HG03280 (cell line): ENCODE data around the gene PARD6B.
"Not testable (repeated sequence)": the region's sequence is repeated elsewhere in the genome, so short reads cannot be mapped to it uniquely, and the experiment has no call there.

Experiments used
- ATAC-seq: cut with Tn5 transposase; IDR thresholded peaks from one replicate; pipeline ENCODE4 v1.9.1; 2021; ENCODE audit warnings: mild to moderate bottlenecking, moderate library complexity; ENCODE audit not compliant: unreplicated experiment

Gene PARD6B

DNA sequence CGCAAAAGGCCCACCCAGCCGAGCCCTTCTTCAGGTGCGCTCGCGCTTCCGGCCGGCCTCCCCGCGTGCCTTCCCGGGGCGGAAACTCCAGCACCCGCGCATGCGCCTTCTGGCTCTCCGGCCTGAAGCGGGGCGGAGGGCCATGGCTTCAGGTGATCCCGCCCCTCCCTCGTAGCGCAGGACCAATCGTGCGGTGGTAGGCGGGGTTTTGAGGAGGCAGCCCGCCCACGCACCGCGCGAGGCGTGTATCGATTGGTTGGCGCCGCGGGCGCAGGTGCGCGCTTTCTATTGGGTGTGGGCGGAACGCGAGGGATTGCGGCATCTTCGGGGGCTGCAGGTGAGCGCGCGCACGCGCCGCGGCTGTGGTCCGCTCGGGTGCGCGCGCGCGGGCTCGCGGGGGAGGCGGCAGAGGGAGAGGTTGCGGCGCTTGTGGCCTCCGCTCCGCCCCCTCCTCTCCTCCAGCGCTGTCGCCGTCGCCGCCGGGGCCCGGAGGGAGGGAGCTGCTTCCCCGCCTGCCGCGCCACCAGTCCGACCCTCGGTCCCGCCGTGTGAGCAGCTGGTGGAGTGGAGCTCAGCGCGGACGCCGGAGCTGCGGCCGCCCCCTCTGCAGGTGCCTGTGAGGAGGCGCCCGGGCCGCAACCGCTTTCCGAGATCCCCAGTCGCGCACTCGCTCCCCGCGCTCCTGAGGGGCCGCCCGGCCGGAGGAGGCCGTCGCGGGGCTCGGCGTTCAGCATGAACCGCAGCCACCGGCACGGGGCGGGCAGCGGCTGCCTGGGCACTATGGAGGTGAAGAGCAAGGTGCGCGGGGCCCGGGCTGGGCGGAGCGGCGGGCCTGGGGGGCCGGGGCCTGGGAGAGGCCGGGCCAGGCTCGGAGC, at the start of gene PARD6B:
Gene PARD6B, plus strand, starts transcription at position 526 of the 875 bp plus-strand sequence. Its CDS starts 207 bp downstream, at position 733.
- ATAC-seq = peak; percentile 91

DNA sequence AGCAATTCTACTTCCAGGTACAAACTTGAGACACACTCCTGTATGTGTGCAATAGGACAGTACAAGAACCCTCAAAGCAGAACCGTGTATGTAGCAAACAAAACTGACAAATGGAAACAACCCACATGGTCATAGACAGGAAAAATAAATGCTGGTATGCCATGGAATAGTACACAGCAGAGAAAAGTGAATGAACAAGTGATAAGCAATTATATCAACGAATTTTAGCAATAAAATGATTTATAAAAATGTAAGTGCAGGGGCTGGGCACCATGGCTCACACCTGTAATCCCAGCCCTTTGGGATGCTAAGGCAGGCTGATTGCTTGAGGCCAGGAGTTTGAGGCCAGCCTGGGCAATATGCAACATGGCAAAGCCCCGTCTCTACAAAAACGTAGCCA, 49.3 kb upstream of the PARD6B start:
- ATAC-seq = no peak

GRCh38 chr20:50682947-50683530, 48.3 kb upstream of the PARD6B start:
- no peak for ATAC-seq

- ATAC-seq = no peak
Measured at GRCh38 chr20:50683570-50683969, 47.8 kb upstream of the PARD6B start.

DNA sequence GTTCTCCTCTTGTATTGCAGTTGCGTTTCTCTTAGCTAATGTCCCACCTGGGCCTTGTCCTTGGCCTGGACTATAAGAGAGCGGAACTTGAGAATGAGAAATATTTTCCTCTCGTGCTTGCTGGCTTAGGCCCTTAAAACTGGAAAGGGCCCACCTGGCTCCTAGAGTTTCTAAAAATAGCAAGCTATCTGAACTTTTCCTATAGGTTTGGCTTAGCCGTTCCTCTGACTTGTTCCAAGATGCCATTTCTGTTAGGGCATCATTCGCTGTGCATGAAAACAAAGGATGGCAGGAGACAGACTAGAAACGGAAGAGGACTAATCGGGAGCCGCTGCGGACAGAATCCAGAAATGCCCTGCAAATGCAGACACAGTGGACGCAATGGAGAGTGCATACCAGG, 44.6 kb upstream of the PARD6B start:
- ATAC-seq = no peak

DNA sequence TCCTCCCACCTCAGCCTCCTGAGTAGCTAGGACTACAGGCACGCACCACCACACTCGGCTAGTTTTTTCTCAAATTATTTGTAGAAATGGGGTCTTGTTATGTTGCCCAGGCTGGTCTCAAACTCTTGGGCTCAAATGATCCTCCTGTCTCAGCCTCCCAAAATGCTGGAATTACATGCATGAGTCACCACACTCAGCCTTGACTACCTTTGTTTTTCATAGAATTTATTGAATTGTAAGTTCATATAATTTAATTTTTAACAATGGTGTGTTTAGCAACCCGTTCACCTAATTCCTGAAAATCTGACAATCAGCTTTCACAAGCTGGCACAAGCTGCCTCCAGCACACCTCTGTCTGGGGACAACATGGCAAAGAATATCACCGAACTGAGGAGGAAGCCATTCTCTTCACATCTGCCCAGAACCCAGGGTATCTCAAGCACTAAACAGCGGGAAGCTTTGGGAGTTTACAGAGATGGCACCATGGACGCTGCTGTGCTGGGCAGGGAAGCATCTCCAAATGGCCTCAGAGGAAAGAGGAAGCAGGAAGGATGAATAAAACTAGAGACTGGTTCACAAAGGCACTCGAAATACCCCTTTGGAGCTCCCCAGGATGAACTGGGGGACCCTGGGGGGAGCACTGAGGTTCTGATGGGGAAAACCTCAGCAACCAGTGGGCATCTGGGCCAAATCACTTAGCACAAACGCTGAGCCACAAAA, 43.0 kb upstream of the PARD6B start:
- ATAC-seq = no peak

DNA sequence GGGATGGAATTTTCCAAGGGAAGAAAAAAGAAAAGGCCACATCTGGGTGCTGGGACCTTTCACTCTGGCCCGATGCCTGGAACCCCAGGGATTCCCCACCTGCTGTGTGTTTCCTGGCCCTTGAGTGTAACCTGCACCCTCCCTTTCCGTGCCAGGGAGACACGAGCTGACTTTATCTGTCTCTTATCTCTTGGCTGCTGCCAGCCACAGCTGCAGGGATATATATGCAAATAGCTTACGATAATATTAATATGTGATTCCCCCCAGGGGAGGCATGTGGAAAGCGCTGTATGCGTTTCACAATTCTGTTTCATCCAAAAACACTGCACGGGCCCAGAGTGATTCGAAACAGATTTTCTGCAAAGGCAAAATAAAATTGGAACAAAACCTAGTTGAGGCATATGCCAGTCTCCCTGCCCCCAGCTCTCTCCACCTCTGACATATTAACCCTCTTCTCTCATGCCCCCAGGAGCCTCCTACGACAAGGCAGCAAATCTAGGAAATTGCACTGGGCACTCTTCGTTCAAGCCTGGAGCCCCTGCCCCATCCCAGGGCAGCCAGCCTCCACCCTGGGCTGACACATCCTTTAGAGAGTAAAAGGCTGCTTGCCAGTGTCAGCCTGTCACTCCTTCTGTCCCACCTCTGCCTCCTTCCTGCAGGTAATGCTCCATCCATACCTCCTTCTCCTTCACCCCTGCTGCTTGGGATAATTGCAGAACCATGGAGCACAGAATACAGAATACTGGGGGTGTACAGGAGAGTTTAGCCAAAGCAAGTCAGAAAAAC, 41.3 kb upstream of the PARD6B start:
- no peak for ATAC-seq

- ATAC-seq = no peak
Measured at GRCh38 chr20:50690650-50691572, 40.5 kb upstream of the PARD6B start, which contains the start of gene RIPOR3. TSS of gene RIPOR3 (minus strand) at chr20:50691542. CDS start at chr20:50691128, 414 bp downstream.

DNA sequence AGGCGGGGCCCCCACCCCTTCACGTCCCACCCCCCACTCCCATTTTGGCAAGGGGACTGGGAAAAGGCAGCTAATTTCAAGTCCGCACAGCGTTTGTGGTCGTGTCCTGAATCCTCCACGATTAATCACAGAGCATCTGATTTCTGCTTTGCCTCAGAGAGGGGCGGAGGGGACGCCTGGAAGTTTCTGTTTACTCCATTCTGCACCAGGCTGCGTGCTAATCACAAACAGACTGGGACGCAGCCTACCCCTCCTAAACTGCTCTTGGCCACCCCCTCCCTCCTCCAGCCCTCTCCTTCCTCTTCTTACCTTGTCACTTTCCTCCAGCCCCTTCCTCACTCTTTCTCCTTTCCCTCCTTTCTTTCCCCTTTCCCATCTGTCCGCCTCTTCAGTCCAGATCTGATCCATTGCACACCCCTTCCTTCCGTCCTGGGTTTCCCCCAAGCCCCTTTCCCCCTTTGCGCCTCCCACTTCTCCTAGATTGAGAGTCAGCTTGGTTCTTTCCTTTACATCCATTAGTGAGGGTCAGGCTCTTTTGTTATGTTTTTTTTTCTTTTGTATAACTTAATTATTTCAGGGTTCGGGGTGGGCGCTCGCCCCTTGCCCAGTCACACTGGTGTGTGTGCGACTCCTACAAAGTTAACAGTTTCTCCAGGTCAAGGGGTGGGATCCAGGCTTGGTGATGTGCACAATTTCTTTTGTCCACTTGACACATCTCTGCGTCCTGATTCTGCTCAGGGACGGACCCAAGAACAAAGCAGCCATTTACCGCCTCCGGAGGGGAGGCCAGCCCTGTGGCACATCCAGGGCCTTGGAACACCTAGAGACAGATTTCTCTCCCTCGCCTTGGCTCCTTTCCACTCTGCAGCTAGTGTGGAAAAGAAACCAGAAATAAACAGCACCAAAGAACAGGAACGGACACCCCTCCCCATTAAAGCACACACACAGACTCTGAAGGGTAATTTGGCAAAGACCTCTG, 39.5 kb upstream of the PARD6B start:
- no peak for ATAC-seq

- ATAC-seq = no peak
Measured at GRCh38 chr20:50692552-50692933, 38.8 kb upstream of the PARD6B start.

- no peak for ATAC-seq
Measured at GRCh38 chr20:50693001-50693400, 38.4 kb upstream of the PARD6B start.

GRCh38 chr20:50694379-50695134, 36.8 kb upstream of the PARD6B start:
- no peak for ATAC-seq

DNA sequence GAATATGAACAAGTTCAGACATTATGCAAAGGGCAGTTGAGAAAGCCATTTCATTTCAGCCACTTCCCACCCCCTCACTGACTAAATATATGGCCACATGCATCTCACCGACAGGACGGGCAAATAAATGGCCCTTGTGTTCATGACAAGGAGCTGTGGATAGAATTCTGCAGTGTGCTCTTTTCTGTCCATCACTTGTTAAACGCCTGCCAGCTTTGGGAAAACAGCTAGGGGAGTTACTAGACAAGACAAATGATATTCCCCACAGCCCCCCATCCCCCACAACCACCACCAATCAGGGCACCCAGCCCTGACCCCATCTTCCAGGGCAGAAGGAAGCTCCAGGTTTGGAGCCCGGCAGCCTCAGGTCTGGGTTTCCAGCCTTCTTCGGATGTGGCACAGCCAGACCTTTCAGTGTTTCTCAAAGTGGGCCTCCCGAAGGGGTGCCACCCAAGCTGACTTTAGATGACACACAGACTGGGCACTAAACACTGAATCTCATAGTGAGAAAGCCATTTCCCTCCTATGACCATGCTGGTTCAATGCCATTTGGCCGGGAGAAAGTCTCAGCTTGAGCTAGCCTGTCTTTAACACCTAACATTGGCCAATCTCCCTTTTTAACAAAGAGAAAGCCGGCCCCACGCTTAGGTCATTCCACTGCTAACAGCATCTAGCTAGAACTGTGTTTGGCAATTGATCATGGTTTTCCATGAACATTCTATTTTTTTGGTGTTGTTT, 36.1 kb upstream of the PARD6B start:
- ATAC-seq = no peak

DNA sequence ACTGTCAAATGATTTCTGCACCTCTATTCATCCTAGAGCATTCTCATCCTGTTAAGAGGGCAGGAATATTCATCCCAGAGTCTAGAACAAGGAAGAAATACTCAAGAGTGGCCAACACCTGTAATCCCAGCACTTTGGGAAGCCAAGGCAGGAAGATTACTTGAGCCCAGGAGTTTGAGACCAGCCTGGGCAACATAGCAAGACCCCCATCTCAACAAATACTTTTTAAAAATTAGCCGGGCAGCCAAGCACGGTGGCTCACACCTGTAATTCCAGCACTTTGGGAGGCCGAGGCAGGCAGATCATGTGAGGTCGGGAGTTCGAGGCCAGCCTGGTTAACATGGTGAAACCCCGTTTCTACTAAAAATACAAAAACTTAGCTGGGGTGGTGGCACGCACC, 33.1 kb upstream of the PARD6B start:
- not testable (repeated sequence) for ATAC-seq

DNA sequence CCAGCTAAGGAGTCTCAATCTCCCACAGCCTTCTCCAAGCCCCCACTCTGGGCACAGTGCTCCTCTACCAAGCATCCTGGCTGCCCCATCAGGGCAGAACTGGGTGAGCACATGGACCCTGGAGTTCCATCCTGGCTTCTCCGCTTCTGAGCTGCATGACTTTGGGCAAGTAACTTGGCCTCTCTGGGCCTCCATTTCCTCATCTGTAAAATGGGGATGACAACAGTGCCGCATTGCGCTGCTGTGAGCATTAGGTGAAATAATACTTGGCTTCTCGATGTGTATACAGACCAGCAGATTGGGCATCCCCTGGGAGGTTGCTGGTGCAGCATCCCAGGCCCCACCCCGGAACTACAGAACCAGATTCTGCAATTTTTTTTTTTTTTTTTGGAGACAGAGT, 31.7 kb upstream of the PARD6B start:
- no peak for ATAC-seq

GRCh38 chr20:50701041-50701963, 30.1 kb upstream of the PARD6B start:
- no peak for ATAC-seq
